Panc1 (cell line): ENCODE measurements around the gene AKAP6.

Experiments
- CTCF ChIP-seq: fragments of 450-650 bp; IDR thresholded peaks from 2 replicates; pipeline ENCODE4 v1.5.1; 2017; ENCODE audit warnings: mild to moderate bottlenecking
- SIN3A ChIP-seq: IDR thresholded peaks from 2 replicates; pipeline ENCODE4 v1.6.1; 2012; ENCODE audit warnings: low read depth, mild to moderate bottlenecking, low read length, moderate library complexity, borderline replicate concordance; ENCODE audit not compliant: insufficient read depth

DNA sequence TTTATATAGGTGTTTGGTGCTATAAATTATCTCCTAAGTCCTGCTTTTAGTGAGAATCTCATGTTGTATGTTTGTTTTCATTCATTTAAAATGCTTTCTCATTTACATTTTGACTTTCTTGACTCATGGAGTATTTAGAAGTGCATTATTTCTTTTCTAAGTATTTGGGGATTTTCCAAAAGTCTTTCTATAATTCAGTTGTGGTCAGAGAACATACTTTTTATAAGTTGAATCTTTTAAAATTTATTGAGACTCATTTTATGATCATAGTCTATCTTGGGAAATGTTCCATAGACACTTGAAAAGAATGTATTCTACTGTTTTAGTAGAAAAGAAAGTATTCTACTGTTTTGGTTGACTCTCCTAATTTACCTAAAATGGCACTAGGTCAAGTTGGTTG is 168.2 kb downstream of the AKAP6 start:
- TF ChIP-seq CTCF (no peak), SIN3A (no peak)
